Measurements from ENCODE around the gene TBC1D9.
A peak's percentile ranks its signal among the peaks of the same experiment; 100 is the strongest.

The TBC1D9 gene

DNA sequence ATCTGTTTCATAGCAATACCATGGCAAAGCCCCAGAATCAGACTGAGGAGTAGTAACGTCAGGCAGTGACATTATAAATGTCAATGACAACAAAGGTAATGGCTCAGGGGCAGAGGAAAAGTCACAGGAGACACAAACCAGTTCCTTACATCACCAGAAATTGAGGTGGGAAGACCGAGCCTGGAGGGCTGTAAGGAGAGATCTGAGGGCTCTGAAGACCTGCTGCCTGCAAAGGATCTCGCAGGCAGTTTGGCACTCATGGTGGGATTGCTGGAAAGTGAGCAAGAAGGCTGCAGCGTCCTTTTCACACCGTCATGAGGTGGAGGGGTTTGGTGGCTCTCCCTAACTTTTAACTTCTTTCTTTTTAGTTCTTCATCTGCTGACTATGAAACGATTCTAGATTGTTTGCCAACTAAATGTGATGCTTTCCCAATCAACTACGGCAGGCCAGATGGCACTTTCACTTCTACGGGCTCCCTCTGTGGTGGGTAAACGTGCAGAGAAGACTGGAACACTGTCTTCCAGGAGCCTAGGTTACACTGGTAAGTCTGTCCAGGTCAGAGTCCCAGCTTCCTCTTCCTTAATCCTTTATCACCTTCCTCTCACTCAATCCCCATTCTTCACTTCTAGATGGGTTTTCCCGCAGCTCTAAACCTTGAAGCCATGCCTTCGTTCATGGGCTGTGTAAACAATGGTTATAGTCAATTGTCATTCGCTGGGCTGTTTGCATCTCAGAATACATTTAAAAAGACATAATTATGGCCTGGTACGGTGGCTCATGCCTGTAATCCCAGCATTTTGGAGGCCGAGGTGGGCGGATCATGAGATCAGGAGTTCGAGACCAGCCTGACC, 58.2 kb downstream of the TBC1D9 start:
- no peak for FAIRE-seq
- DNase-seq (ENCODE audit: insufficient read length, low spot score), result no peak
- TF ChIP-seq CTCF (IDR thresholded peaks at IDR 0.05; ENCODE audit: insufficient read depth, missing control alignments), result no peak

GRCh38 chr4:140695483-140695882, 60.7 kb downstream of the TBC1D9 start:
- FAIRE-seq (no peak), DNase-seq (ENCODE audit: insufficient read length, low spot score) (no peak)
- no peak for TF ChIP-seq CTCF (IDR thresholded peaks at IDR 0.05; ENCODE audit: insufficient read depth, missing control alignments)

DNA sequence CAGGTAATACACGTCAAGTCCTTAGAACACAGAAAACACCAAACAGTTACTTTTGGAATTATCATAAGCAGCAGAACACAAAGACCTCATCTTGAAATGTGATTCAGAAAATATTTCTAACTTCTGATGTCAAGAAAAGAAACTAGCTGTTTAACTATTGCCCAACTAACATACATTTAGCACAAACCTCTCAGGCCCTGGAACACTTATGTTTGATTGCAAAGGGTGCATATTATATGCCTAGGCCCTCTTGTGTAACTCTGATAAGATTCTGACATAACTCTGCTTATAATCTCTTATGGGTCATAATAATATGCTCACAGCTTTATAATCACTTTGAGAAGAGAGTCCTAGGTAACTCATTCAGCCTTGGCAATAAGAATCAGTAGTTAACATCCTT, 62.6 kb downstream of the TBC1D9 start:
- no peak for TF ChIP-seq CTCF (IDR thresholded peaks at IDR 0.05; ENCODE audit: insufficient read depth, missing control alignments)

GRCh38 chr4:140691369-140691768, 64.8 kb downstream of the TBC1D9 start:
- DNase-seq (ENCODE audit: insufficient read length, low spot score), result no peak
- no peak for TF ChIP-seq CTCF (IDR thresholded peaks at IDR 0.05; ENCODE audit: insufficient read depth, missing control alignments)
- FAIRE-seq, result no peak

More for the DNA sequence above, 62.6 kb downstream of the TBC1D9 start:
- DNase-seq (ENCODE audit: insufficient read length, low spot score) (no peak), FAIRE-seq (peak; percentile 76)

DNA sequence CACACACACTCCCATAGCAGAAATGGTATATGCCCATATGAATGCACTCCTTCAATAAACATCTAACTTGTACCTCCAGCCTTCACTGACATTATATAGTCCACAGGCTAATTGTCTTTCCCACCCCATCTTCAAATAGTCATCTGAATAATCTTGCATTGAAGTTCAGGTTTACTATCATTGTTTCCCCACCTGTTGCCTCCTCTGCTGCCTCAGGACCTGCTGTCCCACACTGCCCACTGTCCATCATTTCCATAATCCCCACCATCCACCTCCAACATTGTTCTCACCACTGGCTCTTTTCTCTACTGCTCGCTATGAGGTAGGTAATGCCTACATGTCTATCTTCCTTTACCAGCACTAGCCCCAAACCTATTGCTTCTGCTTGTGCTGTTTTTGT, 66.1 kb downstream of the TBC1D9 start:
- FAIRE-seq, result no peak
- DNase-seq (ENCODE audit: insufficient read length, low spot score), result no peak
- TF ChIP-seq CTCF (IDR thresholded peaks at IDR 0.05; ENCODE audit: insufficient read depth, missing control alignments), result no peak

- DNase-seq (ENCODE audit: insufficient read length, low spot score) (no peak), FAIRE-seq (no peak)
- no peak for TF ChIP-seq CTCF (IDR thresholded peaks at IDR 0.05; ENCODE audit: insufficient read depth, missing control alignments)
These were observed 66.6 kb downstream of the TBC1D9 start for GRCh38 chr4:140689623-140690022.

Measured in D721Med (cell line).